GM23338 (cell line): ENCODE measurements around the gene FRY.

Experiments
- EZH2 ChIP-seq: fragments of 200-600 bp; sonication (generic); IDR thresholded peaks from one replicate; pipeline ENCODE4 v1.8.0; 2017; ENCODE audit warnings: antibody characterized with exemption, mild to moderate bottlenecking, low read depth; ENCODE audit not compliant: unreplicated experiment
- TF ChIP-seq, protein P1 (sequence below), 2 experiments: fragments of 200-600 bp in 1 of 2; sonication (generic) in 1 of 2; conservative IDR thresholded peaks; 2 replicates each; pipeline versions ENCODE4 v1.5.1 to v1.6.1; 2016 to 2017; ENCODE audit warnings: antibody characterized with exemption in 2 of 2, low read depth in 2 of 2, mild to moderate bottlenecking in 2 of 2, moderate library complexity in 1 of 2
- TF ChIP-seq, protein P2 (sequence below): IDR thresholded peaks from one replicate; pipeline ENCODE4 v1.6.1; 2018; ENCODE audit warnings: antibody characterized with exemption; ENCODE audit not compliant: unreplicated experiment
- TF ChIP-seq, protein P3 (sequence below): IDR thresholded peaks from 2 replicates; pipeline ENCODE4 v1.6.1; 2016; ENCODE audit warnings: antibody characterized with exemption

DNA sequence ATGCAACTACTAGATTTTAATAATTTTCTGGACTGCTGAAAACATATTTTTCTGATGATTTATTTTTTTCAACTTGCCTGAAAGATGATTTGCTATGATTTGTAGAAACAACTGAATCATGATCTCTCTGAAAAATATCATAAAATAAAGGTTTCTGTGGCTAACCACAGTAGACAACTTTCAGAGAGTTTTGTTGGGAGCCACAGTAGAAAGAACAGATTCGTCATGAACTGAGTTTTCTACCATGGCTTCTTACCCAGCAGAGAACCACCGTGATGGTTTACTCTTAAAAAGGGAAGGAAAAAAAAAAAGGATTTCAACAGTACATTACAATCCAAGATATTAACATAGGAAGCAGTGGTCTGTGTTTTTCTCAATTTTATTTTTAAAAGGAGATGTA, 265.6 kb downstream of the FRY start:
- TF ChIP-seq, protein P1, sequence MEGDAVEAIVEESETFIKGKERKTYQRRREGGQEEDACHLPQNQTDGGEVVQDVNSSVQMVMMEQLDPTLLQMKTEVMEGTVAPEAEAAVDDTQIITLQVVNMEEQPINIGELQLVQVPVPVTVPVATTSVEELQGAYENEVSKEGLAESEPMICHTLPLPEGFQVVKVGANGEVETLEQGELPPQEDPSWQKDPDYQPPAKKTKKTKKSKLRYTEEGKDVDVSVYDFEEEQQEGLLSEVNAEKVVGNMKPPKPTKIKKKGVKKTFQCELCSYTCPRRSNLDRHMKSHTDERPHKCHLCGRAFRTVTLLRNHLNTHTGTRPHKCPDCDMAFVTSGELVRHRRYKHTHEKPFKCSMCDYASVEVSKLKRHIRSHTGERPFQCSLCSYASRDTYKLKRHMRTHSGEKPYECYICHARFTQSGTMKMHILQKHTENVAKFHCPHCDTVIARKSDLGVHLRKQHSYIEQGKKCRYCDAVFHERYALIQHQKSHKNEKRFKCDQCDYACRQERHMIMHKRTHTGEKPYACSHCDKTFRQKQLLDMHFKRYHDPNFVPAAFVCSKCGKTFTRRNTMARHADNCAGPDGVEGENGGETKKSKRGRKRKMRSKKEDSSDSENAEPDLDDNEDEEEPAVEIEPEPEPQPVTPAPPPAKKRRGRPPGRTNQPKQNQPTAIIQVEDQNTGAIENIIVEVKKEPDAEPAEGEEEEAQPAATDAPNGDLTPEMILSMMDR (conservative IDR thresholded peaks at IDR 0.05; ENCODE audit: low read depth in 2 of 2): no peak
- TF ChIP-seq, protein P2, sequence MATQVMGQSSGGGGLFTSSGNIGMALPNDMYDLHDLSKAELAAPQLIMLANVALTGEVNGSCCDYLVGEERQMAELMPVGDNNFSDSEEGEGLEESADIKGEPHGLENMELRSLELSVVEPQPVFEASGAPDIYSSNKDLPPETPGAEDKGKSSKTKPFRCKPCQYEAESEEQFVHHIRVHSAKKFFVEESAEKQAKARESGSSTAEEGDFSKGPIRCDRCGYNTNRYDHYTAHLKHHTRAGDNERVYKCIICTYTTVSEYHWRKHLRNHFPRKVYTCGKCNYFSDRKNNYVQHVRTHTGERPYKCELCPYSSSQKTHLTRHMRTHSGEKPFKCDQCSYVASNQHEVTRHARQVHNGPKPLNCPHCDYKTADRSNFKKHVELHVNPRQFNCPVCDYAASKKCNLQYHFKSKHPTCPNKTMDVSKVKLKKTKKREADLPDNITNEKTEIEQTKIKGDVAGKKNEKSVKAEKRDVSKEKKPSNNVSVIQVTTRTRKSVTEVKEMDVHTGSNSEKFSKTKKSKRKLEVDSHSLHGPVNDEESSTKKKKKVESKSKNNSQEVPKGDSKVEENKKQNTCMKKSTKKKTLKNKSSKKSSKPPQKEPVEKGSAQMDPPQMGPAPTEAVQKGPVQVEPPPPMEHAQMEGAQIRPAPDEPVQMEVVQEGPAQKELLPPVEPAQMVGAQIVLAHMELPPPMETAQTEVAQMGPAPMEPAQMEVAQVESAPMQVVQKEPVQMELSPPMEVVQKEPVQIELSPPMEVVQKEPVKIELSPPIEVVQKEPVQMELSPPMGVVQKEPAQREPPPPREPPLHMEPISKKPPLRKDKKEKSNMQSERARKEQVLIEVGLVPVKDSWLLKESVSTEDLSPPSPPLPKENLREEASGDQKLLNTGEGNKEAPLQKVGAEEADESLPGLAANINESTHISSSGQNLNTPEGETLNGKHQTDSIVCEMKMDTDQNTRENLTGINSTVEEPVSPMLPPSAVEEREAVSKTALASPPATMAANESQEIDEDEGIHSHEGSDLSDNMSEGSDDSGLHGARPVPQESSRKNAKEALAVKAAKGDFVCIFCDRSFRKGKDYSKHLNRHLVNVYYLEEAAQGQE: no peak
- TF ChIP-seq EZH2: no peak
- TF ChIP-seq, protein P3, sequence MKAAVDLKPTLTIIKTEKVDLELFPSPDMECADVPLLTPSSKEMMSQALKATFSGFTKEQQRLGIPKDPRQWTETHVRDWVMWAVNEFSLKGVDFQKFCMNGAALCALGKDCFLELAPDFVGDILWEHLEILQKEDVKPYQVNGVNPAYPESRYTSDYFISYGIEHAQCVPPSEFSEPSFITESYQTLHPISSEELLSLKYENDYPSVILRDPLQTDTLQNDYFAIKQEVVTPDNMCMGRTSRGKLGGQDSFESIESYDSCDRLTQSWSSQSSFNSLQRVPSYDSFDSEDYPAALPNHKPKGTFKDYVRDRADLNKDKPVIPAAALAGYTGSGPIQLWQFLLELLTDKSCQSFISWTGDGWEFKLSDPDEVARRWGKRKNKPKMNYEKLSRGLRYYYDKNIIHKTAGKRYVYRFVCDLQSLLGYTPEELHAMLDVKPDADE: no peak
